Activated CD4-positive, alpha-beta memory T cell treated with anti-CD3 and anti-CD28 coated beads, Interleukin-2, amount 10 ng/mL, durations not matched to agents 7 days and 5 days (primary cell): Measurements from ENCODE around the gene CACNG6. TPM values are rescaled to one million over a fixed set of nuclear protein-coding genes. Genes with fewer than 3 reads are reported as not detected.

Experiments used
- CTCF ChIA-PET: fragments of 350-600 bp; sonication (Branson Sonifier 250); formaldehyde crosslinking; loops from one replicate; lab custom pipeline; 2021; ENCODE audit warnings: antibody characterized with exemption, inconsistent platforms; lab: Charles Lee
- POLR2A ChIA-PET: fragments of 350-600 bp; sonication (Branson Sonifier 250); formaldehyde crosslinking; loops from one replicate; lab custom pipeline; 2021; ENCODE audit warnings: antibody characterized with exemption; lab: Charles Lee
- DNase-seq: peaks from one replicate; pipeline ENCODE4 v3.0.0-alpha.2; 2020
- H3K27ac Mint-ChIP-seq: one replicate; pipeline ENCODE4 v1.8.0; 2021; ENCODE audit warnings: mild to moderate bottlenecking, mixed read lengths
- H3K27me3 Mint-ChIP-seq: one replicate; pipeline ENCODE4 v1.8.0; 2021; ENCODE audit warnings: mixed read lengths
- H3K36me3 Mint-ChIP-seq: one replicate; pipeline ENCODE4 v1.8.0; 2021; ENCODE audit warnings: low read depth, mixed read lengths
- H3K4me1 Mint-ChIP-seq: one replicate; pipeline ENCODE4 v1.8.0; 2021; ENCODE audit warnings: mixed read lengths
- H3K4me3 Mint-ChIP-seq: one replicate; pipeline ENCODE4 v1.8.0; 2021; ENCODE audit warnings: mild to moderate bottlenecking, mixed read lengths
- H3K9me3 Mint-ChIP-seq: one replicate; pipeline ENCODE4 v1.8.0; 2021; ENCODE audit warnings: mixed read lengths
- total RNA-seq, 2 experiments: library from RNA; stranded (reverse); gene quantifications; one replicate each; pipeline ENCODE4 v1.2.3, GENCODE V29; 2021

CACNG6 gene
- total RNA-seq, 2 experiments from 2014 or later = not detected

GRCh38 chr19:53958168-53958571 is 33.3 kb upstream of the CACNG6 start:
- Mint-ChIP-seq H3K27me3 (peaks cover 53% of the 10 kb centered on the region), H3K4me3 (no peak overlapping the region), H3K36me3 (peaks cover 2% of the 10 kb centered on the region), H3K9me3 (no peaks in the 10 kb centered on the region), H3K4me1 (peaks cover 4% of the 10 kb centered on the region), H3K27ac (no peak overlapping the region)
- no peak for DNase-seq
- POLR2A ChIA-PET = no interaction called here
- CTCF ChIA-PET = no interaction called here

GRCh38 chr19:53958823-53959757 is 32.3 kb upstream of the CACNG6 start:
- H3K4me1 Mint-ChIP-seq = peaks cover 4% of the 10 kb centered on the region
- H3K9me3 Mint-ChIP-seq = no peaks in the 10 kb centered on the region
- H3K27me3 Mint-ChIP-seq = peaks cover 60% of the 10 kb centered on the region
- no peak overlapping the region for H3K27ac Mint-ChIP-seq
- ChIA-PET POLR2A (no interaction called here), CTCF (no interaction called here)
- no peak overlapping the region for H3K4me3 Mint-ChIP-seq
- peaks cover 2% of the 10 kb centered on the region for H3K36me3 Mint-ChIP-seq
- no peak for DNase-seq

- Mint-ChIP-seq H3K36me3 (peaks cover 2% of the 10 kb centered on the region), H3K9me3 (no peaks in the 10 kb centered on the region), H3K4me3 (no peak overlapping the region), H3K27me3 (peaks cover 68% of the 10 kb centered on the region), H3K4me1 (peaks cover 4% of the 10 kb centered on the region), H3K27ac (no peak overlapping the region)
- DNase-seq = no peak
- ChIA-PET POLR2A (no interaction called here), CTCF (no interaction called here)
These were observed 31.2 kb upstream of the CACNG6 start for GRCh38 chr19:53960187-53960586.

GRCh38 chr19:53960886-53961285 is 30.6 kb upstream of the CACNG6 start:
- CTCF ChIA-PET = no interaction called here
- Mint-ChIP-seq H3K9me3 (no peaks in the 10 kb centered on the region), H3K36me3 (peaks cover 2% of the 10 kb centered on the region), H3K4me3 (no peak overlapping the region), H3K27me3 (peaks cover 67% of the 10 kb centered on the region), H3K27ac (no peak overlapping the region), H3K4me1 (peaks cover 4% of the 10 kb centered on the region)
- no peak for DNase-seq
- POLR2A ChIA-PET = no interaction called here

GRCh38 chr19:53961523-53962356 is 29.7 kb upstream of the CACNG6 start:
- Mint-ChIP-seq H3K27ac (no peak overlapping the region), H3K9me3 (no peaks in the 10 kb centered on the region), H3K36me3 (peaks cover 2% of the 10 kb centered on the region), H3K27me3 (peaks cover 65% of the 10 kb centered on the region), H3K4me3 (no peak overlapping the region), H3K4me1 (peaks cover 4% of the 10 kb centered on the region)
- POLR2A ChIA-PET = no interaction called here
- CTCF ChIA-PET = no interaction called here
- no peak for DNase-seq

- H3K4me3 Mint-ChIP-seq = no peak within 1 kb of the TSS
- H3K27me3 Mint-ChIP-seq = peaks cover 57% of the 10 kb centered on the region
- no peak within 1 kb of the TSS for H3K27ac Mint-ChIP-seq
- ChIA-PET CTCF (no interaction called here), POLR2A (no interaction called here)
- no peaks in the 10 kb centered on the region for H3K9me3 Mint-ChIP-seq
- H3K4me1 Mint-ChIP-seq = peaks cover 2% of the 10 kb centered on the region
- DNase-seq = no peak
- no peaks in the 10 kb centered on the region for H3K36me3 Mint-ChIP-seq
These were observed 28.5 kb upstream of the CACNG6 start, which contains the start of gene CACNG8 for GRCh38 chr19:53962887-53963431. Gene CACNG8, plus strand, starts transcription at chr19:53962937.

- no peaks in the 10 kb centered on the region for H3K9me3 Mint-ChIP-seq
- POLR2A ChIA-PET = no interaction called here
- CTCF ChIA-PET = interaction anchor here (0.8 kb wide), 1 partner anchor 59 kb away, joined by 3 read pairs; no protein-coding TSS in a partner anchor
- H3K27ac Mint-ChIP-seq = no peak overlapping the region
- peak overlapping the region; percentile 21 for H3K4me3 Mint-ChIP-seq
- no peak for DNase-seq
- H3K4me1 Mint-ChIP-seq = no peaks in the 10 kb centered on the region
- H3K36me3 Mint-ChIP-seq = no peaks in the 10 kb centered on the region
- peaks cover 42% of the 10 kb centered on the region for H3K27me3 Mint-ChIP-seq
These were observed 26.3 kb upstream of the CACNG6 start for GRCh38 chr19:53965091-53965490.

- CTCF ChIA-PET = interaction anchor here (0.6 kb wide), 1 partner anchor 57 kb away, joined by 3 read pairs; no protein-coding TSS in a partner anchor
- Mint-ChIP-seq H3K4me1 (no peaks in the 10 kb centered on the region), H3K27me3 (peaks cover 24% of the 10 kb centered on the region)
These were observed 24.5 kb upstream of the CACNG6 start for GRCh38 chr19:53966931-53967330.

GRCh38 chr19:53969366-53969765 is 22.1 kb upstream of the CACNG6 start:
- Mint-ChIP-seq H3K27me3 (peaks cover 12% of the 10 kb centered on the region), H3K4me1 (no peaks in the 10 kb centered on the region), H3K9me3 (no peaks in the 10 kb centered on the region), H3K27ac (no peak overlapping the region), H3K36me3 (no peaks in the 10 kb centered on the region), H3K4me3 (no peak overlapping the region)
- POLR2A ChIA-PET = no interaction called here
- CTCF ChIA-PET = no interaction called here
- DNase-seq = no peak

More at GRCh38 chr19:53966931-53967330, 24.5 kb upstream of the CACNG6 start:
- Mint-ChIP-seq H3K36me3 (no peaks in the 10 kb centered on the region), H3K9me3 (no peaks in the 10 kb centered on the region), H3K27ac (no peak overlapping the region), H3K4me3 (no peak overlapping the region)
- DNase-seq = no peak
- POLR2A ChIA-PET = no interaction called here

GRCh38 chr19:53971673-53972072 is 19.8 kb upstream of the CACNG6 start:
- ChIA-PET POLR2A (no interaction called here), CTCF (no interaction called here)
- H3K4me1 Mint-ChIP-seq = no peaks in the 10 kb centered on the region

GRCh38 chr19:53977429-53977990 is 13.9 kb upstream of the CACNG6 start:
- H3K4me1 Mint-ChIP-seq = peaks cover 25% of the 10 kb centered on the region
- H3K9me3 Mint-ChIP-seq = peaks cover 6% of the 10 kb centered on the region
- H3K27ac Mint-ChIP-seq = no peak overlapping the region
- DNase-seq = peak; percentile 65
- CTCF ChIA-PET = interaction anchor here (1.7 kb wide), 1 partner anchor 46 kb away, joined by 4 read pairs; no protein-coding TSS in a partner anchor
- POLR2A ChIA-PET = no interaction called here
- H3K4me3 Mint-ChIP-seq = peak overlapping the region; percentile 45
- peaks cover 42% of the 10 kb centered on the region for H3K27me3 Mint-ChIP-seq
- peaks cover 22% of the 10 kb centered on the region for H3K36me3 Mint-ChIP-seq

More at GRCh38 chr19:53971673-53972072, 19.8 kb upstream of the CACNG6 start:
- Mint-ChIP-seq H3K27me3 (peaks cover 3% of the 10 kb centered on the region), H3K9me3 (no peaks in the 10 kb centered on the region), H3K36me3 (no peaks in the 10 kb centered on the region), H3K4me3 (no peak overlapping the region), H3K27ac (no peak overlapping the region)
- no peak for DNase-seq

GRCh38 chr19:53977991-53978731 is 13.3 kb upstream of the CACNG6 start:
- ChIA-PET POLR2A (no interaction called here), CTCF (no interaction called here)
- peak; percentile 24 for DNase-seq
- Mint-ChIP-seq H3K36me3 (peaks cover 22% of the 10 kb centered on the region), H3K4me1 (peaks cover 25% of the 10 kb centered on the region), H3K9me3 (peaks cover 6% of the 10 kb centered on the region), H3K4me3 (peak overlapping the region; percentile 45), H3K27ac (no peak overlapping the region), H3K27me3 (peaks cover 42% of the 10 kb centered on the region)
